Keratinocyte (primary cell): ENCODE results near the gene GRIK4. TPM values are rescaled to one million over a fixed set of nuclear protein-coding genes. Genes with fewer than 3 reads are reported as not detected.

Experiments
- DNase-seq: peaks from one replicate; pipeline ENCODE4 v3.0.0-alpha.2; 2011; ENCODE audit warnings: low read depth, missing footprints, low spot score
- FAIRE-seq: peaks from 2 replicates; lab custom pipeline; 2011; peaks lifted over from hg19 to GRCh38; lab: Jason Lieb, UNC
- H2AFZ ChIP-seq: 2 replicates; pipeline ENCODE4 v1.6.0; 2012; ENCODE audit warnings: low read length, control low read depth, inconsistent platforms; ENCODE audit not compliant: control insufficient read depth
- H3K27ac ChIP-seq: 2 replicates; pipeline ENCODE4 v1.5.1; 2011; ENCODE audit warnings: low read length; ENCODE audit not compliant: control insufficient read depth, insufficient read depth
- H3K27me3 ChIP-seq: 3 replicates; pipeline ENCODE4 v1.6.0; 2011; ENCODE audit warnings: low read length; ENCODE audit not compliant: control insufficient read depth, insufficient read depth; ENCODE audit errors: extremely low read depth
- H3K36me3 ChIP-seq, 2 experiments: 2 replicates in 1 of 2; 3 replicates in 1 of 2; pipeline ENCODE4 v1.5.1; 2011; ENCODE audit warnings: low read length in 2 of 2, mild to moderate bottlenecking in 1 of 2; ENCODE audit not compliant: control insufficient read depth in 2 of 2, insufficient read depth in 2 of 2; ENCODE audit errors: extremely low read depth in 1 of 2
- H3K4me1 ChIP-seq: 3 replicates; pipeline ENCODE4 v1.5.1; 2011; ENCODE audit warnings: low read length; ENCODE audit not compliant: control insufficient read depth, insufficient read depth; ENCODE audit errors: extremely low read depth
- H3K4me2 ChIP-seq: 3 replicates; pipeline ENCODE4 v1.6.0; 2011; ENCODE audit warnings: low read depth, low read length; ENCODE audit not compliant: control insufficient read depth, insufficient read depth; ENCODE audit errors: extremely low read depth
- H3K4me3 ChIP-seq, 3 experiments: fragments of 200-600 bp in 1 of 3; sonication (generic) in 1 of 3; 2 replicates in 2 of 3; 3 replicates in 1 of 3; pipeline ENCODE4 v1.5.1; 2011 to 2016; ENCODE audit warnings: low read length in 3 of 3, mild to moderate bottlenecking in 3 of 3, control low read depth in 2 of 3, inconsistent platforms in 1 of 3, low read depth in 1 of 3, mixed read lengths in 1 of 3, mixed run types in 1 of 3, moderate library complexity in 1 of 3; ENCODE audit not compliant: control insufficient read depth in 2 of 3, insufficient read depth in 2 of 3; ENCODE audit errors: extremely low read depth in 1 of 3
- H3K79me2 ChIP-seq: 2 replicates; pipeline ENCODE4 v1.6.0; 2012; ENCODE audit warnings: low read length; ENCODE audit not compliant: control insufficient read depth, insufficient read depth
- H3K9ac ChIP-seq: 3 replicates; pipeline ENCODE4 v1.6.0; 2011; ENCODE audit warnings: low read length; ENCODE audit not compliant: control insufficient read depth, insufficient read depth; ENCODE audit errors: extremely low read depth
- H3K9me1 ChIP-seq: 3 replicates; pipeline ENCODE4 v1.6.0; 2011; ENCODE audit warnings: low read length; ENCODE audit not compliant: control insufficient read depth, insufficient read depth; ENCODE audit errors: extremely low read depth
- H3K9me3 ChIP-seq: 2 replicates; pipeline ENCODE4 v1.5.1; 2012; ENCODE audit warnings: low read depth, low read length; ENCODE audit not compliant: control insufficient read depth
- H4K20me1 ChIP-seq: 3 replicates; pipeline ENCODE4 v1.6.0; 2011; ENCODE audit warnings: low read length; ENCODE audit not compliant: control insufficient read depth, insufficient read depth; ENCODE audit errors: extremely low read depth
- EZH2 ChIP-seq: IDR thresholded peaks from one replicate; pipeline ENCODE4 v1.6.1; 2012; ENCODE audit warnings: inconsistent platforms, mild to moderate bottlenecking, low read length, moderate library complexity
- dilution Hi-C: fragments of 300-500 bp; cut with MboI; formaldehyde crosslinking; loops from one replicate; pipeline ENCODE4 v1.7.0; 2020; ENCODE audit warnings: low sequenced_read_pairs; ENCODE audit not compliant: extremely low pct_ligation_motif_present
- polyA plus RNA-seq, 5 experiments: library from polyadenylated mRNA; depleted of rRNA in 3 of 5; stranded (reverse) in 3 of 5; stranded (forward) in 1 of 5; unstranded in 1 of 5; fragments of >200 nt; gene quantifications; 1 replicate in 1 of 5; 2 replicates in 3 of 5; 3 replicates in 1 of 5; pipeline versions ENCODE4 v1.2.1 to v1.2.3, GENCODE V29; 2011 to 2012; ENCODE audit warnings: missing spikeins in 2 of 5, low read depth in 1 of 5, low replicate concordance in 1 of 5
- TF ChIP-seq, protein P1 (sequence below), 3 experiments: IDR thresholded peaks in 1 of 3; conservative IDR thresholded peaks in 1 of 3; optimal IDR thresholded peaks in 1 of 3; 2 replicates in 2 of 3; 3 replicates in 1 of 3; pipeline versions ENCODE3 to v1.5.1; 2011; ENCODE audit warnings: low read length in 3 of 3, mild to moderate bottlenecking in 3 of 3, moderate library complexity in 2 of 3, control low read depth in 1 of 3, inconsistent platforms in 1 of 3; ENCODE audit not compliant: insufficient read depth in 2 of 3; ENCODE audit errors: extremely low read depth in 1 of 3

GRIK4 gene
- polyA plus RNA-seq, 1 donor (not counting 4 experiments of a cell fraction or from before 2014, with no cell fraction given) = not detected

DNA sequence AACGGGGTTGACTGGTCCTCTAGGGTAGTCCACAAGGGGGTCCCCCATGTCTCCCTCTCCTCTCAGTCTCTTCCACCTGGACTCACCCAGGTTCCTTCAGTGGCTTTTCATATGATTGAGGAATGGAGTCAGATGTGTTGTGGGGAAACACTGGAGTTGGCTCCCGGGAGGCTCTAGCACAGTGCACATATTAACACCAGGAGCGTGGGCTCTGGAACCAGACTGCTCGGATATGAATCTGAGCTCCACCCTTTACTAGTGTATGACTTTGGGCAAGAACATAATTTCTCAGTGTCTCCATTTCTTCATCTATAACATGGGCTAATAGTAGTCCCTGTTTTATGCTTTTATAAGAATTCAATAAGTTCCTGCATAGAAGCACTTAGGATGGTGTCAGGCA lies 157.0 kb downstream of the GRIK4 start:
- TF ChIP-seq, protein P1, sequence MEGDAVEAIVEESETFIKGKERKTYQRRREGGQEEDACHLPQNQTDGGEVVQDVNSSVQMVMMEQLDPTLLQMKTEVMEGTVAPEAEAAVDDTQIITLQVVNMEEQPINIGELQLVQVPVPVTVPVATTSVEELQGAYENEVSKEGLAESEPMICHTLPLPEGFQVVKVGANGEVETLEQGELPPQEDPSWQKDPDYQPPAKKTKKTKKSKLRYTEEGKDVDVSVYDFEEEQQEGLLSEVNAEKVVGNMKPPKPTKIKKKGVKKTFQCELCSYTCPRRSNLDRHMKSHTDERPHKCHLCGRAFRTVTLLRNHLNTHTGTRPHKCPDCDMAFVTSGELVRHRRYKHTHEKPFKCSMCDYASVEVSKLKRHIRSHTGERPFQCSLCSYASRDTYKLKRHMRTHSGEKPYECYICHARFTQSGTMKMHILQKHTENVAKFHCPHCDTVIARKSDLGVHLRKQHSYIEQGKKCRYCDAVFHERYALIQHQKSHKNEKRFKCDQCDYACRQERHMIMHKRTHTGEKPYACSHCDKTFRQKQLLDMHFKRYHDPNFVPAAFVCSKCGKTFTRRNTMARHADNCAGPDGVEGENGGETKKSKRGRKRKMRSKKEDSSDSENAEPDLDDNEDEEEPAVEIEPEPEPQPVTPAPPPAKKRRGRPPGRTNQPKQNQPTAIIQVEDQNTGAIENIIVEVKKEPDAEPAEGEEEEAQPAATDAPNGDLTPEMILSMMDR (optimal IDR thresholded peaks at IDR 0.05 in 1 of 3, IDR thresholded peaks at IDR 0.05 in 1 of 3, conservative IDR thresholded peaks at IDR 0.05 in 1 of 3; ENCODE audit: extremely low read depth in 1 of 3, insufficient read depth in 2 of 3, low read length in 3 of 3) = no peak
- TF ChIP-seq EZH2 = no peak
- Histone ChIP-seq H3K79me2 (no peaks in the 10 kb centered on the region), H2AFZ (no peak overlapping the region), H3K36me3 (no peaks in the 10 kb centered on the region), H4K20me1 (no peaks in the 10 kb centered on the region), H3K27ac (no peak overlapping the region), H3K4me3 (no peak overlapping the region), H3K27me3 (peaks cover 5% of the 10 kb centered on the region), H3K9me3 (no peaks in the 10 kb centered on the region), H3K9ac (no peak overlapping the region), H3K4me1 (no peaks in the 10 kb centered on the region), H3K4me2 (no peak overlapping the region), H3K9me1 (no peaks in the 10 kb centered on the region)
- dilution Hi-C loops = no loop called here
- FAIRE-seq = no peak
- DNase-seq = no peak

GRCh38 chr11:120674542-120674941 lies 163.0 kb downstream of the GRIK4 start:
- no peak overlapping the region for H3K27ac ChIP-seq
- TF ChIP-seq, protein P1 (optimal IDR thresholded peaks at IDR 0.05 in 1 of 3, IDR thresholded peaks at IDR 0.05 in 1 of 3, conservative IDR thresholded peaks at IDR 0.05 in 1 of 3; ENCODE audit: extremely low read depth in 1 of 3, insufficient read depth in 2 of 3, low read length in 3 of 3) = no peak
- TF ChIP-seq EZH2 = no peak
- no peaks in the 10 kb centered on the region for H3K9me1 ChIP-seq
- no peaks in the 10 kb centered on the region for H3K4me1 ChIP-seq
- H3K4me3 ChIP-seq = no peak overlapping the region
- H3K4me2 ChIP-seq = no peak overlapping the region
- FAIRE-seq (no peak), DNase-seq (no peak)
- no peaks in the 10 kb centered on the region for H3K79me2 ChIP-seq
- dilution Hi-C loops = no loop called here
- H3K9ac ChIP-seq = no peak overlapping the region
- no peak overlapping the region for H2AFZ ChIP-seq
- H4K20me1 ChIP-seq = no peaks in the 10 kb centered on the region
- no peaks in the 10 kb centered on the region for H3K36me3 ChIP-seq
- H3K27me3 ChIP-seq = peaks cover 4% of the 10 kb centered on the region
- no peaks in the 10 kb centered on the region for H3K9me3 ChIP-seq
